NB4 (cell line): ENCODE data around the gene UBXN6.

Source experiments
- DNase-seq: peaks from one replicate; pipeline ENCODE4 v3.0.0; 2010; ENCODE audit warnings: low read depth
- H3K4me3 ChIP-seq: one replicate; pipeline ENCODE4 v1.5.1; 2011; ENCODE audit warnings: mild to moderate bottlenecking, low read depth, low read length, moderate library complexity
- CTCF ChIP-seq: IDR thresholded peaks from one replicate; pipeline ENCODE4 v1.5.1; 2012; ENCODE audit warnings: low read depth, low read length
- MYC ChIP-seq: IDR thresholded peaks from 2 replicates; pipeline ENCODE4 v1.6.1; 2011; ENCODE audit warnings: low read depth, low read length
- POLR2A ChIP-seq: IDR thresholded peaks from 2 replicates; pipeline ENCODE4 v1.6.1; 2011; ENCODE audit warnings: mild to moderate bottlenecking; ENCODE audit not compliant: insufficient read length; ENCODE audit errors: extremely low read depth
- TF ChIP-seq, protein P1 (sequence below): IDR thresholded peaks from 2 replicates; pipeline ENCODE4 v1.6.1; 2011; ENCODE audit warnings: low read depth, low read length

Gene UBXN6

GRCh38 chr19:4454747-4455718 lies 2.6 kb downstream of the UBXN6 start:
- no peak overlapping the region for H3K4me3 ChIP-seq
- DNase-seq: no peak
- TF ChIP-seq, protein P1, sequence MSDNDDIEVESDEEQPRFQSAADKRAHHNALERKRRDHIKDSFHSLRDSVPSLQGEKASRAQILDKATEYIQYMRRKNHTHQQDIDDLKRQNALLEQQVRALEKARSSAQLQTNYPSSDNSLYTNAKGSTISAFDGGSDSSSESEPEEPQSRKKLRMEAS: no peak
- TF ChIP-seq MYC (no peak), POLR2A (no peak), CTCF (no peak)

DNA sequence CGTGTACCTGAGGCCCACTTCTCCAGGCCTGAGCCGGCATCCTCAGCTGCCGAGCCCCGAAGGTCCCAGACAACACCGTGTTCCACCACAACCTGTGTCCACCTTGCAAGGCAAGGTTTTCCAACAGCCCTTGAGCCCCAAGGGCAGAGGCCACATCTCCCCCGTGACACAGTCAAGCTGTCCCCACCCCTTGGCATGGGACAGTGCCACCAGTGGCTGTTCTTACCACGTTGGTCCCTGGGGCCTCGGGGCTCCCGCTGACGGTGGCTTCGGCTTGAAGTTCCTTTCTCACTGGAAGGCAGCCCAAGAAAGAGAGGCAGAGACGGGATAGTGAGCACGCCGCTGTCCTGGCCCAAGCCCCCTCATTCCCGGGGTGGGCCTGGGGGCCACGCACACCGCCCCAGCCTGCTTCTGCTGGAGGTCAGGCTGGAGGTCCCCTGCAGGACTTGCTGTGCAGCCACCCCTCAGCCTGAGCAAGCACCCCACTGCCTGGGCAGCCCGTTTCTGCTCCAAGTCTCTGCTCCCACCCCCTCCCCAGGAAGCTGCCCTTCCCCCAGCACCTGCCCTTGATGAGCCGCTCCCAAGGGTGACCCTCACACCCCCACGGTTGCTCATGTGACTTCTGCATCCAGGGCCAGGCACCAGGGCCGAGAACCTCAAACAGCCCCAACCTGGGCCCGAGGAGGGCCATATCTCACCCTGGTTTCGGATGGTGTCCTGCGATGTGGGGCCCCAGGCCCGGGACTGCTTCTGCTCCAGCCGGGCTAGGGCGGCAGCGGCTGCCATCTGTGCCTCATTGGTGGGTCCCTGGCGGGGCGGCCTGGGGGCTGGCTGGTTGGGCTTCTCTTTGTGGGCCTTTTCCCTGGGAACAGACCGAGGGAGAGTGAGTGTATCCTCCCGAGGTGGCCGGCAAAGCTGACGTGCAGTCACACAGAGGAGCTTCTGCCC lies 4.1 kb downstream of the UBXN6 start:
- H3K4me3 ChIP-seq: no peak overlapping the region
- no peak for DNase-seq
- TF ChIP-seq, protein P1: no peak
- TF ChIP-seq POLR2A: no peak
- no peak for TF ChIP-seq MYC
- TF ChIP-seq CTCF: no peak

GRCh38 chr19:4452230-4452990 lies 5.2 kb downstream of the UBXN6 start:
- H3K4me3 ChIP-seq: no peak overlapping the region
- DNase-seq: no peak
- TF ChIP-seq POLR2A (no peak), MYC (no peak), CTCF (no peak)
- TF ChIP-seq, protein P1: no peak

GRCh38 chr19:4449639-4450028 lies 8.0 kb downstream of the UBXN6 start:
- no peak overlapping the region for H3K4me3 ChIP-seq
- DNase-seq: no peak
- TF ChIP-seq POLR2A: no peak
- TF ChIP-seq CTCF: no peak

DNA sequence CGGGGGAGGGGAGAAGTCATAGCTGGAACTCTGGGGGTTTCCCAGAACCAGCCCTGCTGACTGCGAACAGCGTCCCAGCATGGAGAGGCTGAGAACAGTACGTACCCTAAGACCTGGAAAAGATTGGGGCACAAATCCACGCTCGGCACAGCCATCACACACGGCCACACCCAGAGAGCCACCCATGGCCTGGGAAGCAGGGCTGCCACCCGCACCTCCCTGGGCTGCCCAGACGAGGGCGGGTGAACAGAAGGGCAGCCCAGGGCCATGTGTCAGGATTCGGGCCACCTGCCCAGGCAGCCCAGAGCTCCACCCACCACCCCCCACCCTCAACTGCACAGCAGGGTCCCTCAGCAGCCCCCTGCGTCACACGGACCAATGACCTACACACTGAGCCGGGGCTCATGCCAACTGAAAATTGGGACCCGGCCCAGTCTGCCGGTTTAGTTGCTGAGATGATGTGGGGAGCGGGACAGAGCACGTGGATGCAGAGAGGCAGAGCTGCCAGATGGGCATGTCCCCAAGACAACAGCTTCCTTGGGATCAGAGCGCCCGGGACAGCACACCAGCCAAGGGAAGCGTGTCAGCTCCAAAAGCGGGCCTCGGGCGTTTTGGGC lies 8.5 kb downstream of the UBXN6 start:
- no peak overlapping the region for H3K4me3 ChIP-seq
- DNase-seq: no peak
- TF ChIP-seq CTCF (no peak), POLR2A (no peak)
- TF ChIP-seq, protein P1: no peak
